HG03045 (cell line): ENCODE results near the gene TBL2.
A peak's percentile ranks its signal among the peaks of the same experiment; 100 is the strongest.
"Not testable (repeated sequence)": the region's sequence is repeated elsewhere in the genome, so short reads cannot be mapped to it uniquely, and the experiment has no call there.

Experiments used
- ATAC-seq: cut with Tn5 transposase; IDR thresholded peaks from one replicate; pipeline ENCODE4 v1.9.1; 2021; ENCODE audit warnings: mild to moderate bottlenecking, moderate library complexity; ENCODE audit not compliant: unreplicated experiment

TBL2 gene

GRCh38 chr7:73537051-73537450 lies 41.3 kb downstream of the TBL2 start:
- ATAC-seq, result no peak

GRCh38 chr7:73536479-73536878 lies 41.9 kb downstream of the TBL2 start:
- ATAC-seq, result no peak

GRCh38 chr7:73535918-73536317 lies 42.5 kb downstream of the TBL2 start:
- ATAC-seq, result not testable (repeated sequence)

DNA sequence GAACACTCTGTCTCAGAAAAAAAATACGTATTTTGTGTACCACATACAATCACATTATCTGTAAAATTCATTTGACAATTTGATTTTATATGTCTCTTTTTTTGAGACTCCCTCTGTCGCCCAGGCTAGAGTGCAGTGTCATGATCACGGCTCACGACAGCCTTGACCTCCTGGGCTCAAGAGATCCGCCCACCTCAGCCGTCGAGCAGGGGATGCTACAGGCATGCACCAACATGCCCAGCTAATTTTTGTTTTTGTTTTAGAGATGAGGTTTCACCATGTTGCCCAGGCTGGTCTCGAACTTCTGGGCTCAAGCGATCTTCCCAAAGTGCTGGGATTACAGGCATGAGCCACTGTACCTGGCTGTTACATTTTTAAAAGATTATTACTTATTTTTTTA lies 44.6 kb downstream of the TBL2 start:
- no peak for ATAC-seq

- no peak for ATAC-seq
Observed at GRCh38 chr7:73532224-73532623, 46.2 kb downstream of the TBL2 start.

- ATAC-seq, result no peak
Observed at GRCh38 chr7:73530800-73531199, 47.6 kb downstream of the TBL2 start.

DNA sequence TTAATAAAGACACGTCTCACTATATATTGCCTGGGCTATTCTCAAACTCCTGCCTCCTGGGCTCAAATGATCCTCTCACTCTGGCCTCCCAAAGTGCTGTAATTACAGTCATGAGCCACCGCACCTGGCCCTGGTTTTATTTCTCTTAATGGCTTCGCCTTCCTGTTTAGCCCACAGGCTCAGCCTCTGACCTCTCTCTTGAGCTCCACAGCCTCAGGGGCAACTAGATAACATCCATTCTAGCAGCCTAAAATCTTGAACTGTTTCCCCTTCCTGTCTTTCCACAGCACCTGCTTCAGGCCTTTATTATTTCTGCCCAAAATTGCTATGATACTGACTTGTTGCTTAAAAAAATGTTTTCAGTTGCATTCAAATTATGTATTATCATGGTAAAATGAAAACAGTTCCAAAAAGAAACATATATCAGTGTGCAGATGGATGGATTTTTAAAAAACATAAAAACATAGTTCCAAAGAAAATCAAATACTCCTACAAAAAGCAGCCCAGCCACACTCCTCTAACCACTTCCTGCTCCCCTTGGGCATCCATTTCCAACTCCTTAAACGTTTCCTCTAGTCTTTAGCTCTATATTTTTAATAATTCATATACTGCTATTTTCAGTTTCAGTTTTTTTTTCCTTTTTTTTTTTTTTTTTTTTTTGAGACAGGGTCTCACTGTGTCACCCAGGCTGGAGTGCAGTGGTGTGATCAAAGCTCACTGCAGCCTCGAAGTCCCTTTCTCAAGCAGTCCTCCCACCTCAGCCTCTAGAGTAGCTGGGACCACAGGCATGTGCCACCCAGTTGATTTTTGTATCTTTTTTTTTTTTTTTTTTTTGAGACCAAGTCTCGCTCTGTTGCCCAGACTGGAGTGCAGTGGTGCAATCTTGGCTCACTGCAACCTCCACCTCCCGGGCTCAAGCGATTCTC lies 51.2 kb downstream of the TBL2 start:
- no peak for ATAC-seq

DNA sequence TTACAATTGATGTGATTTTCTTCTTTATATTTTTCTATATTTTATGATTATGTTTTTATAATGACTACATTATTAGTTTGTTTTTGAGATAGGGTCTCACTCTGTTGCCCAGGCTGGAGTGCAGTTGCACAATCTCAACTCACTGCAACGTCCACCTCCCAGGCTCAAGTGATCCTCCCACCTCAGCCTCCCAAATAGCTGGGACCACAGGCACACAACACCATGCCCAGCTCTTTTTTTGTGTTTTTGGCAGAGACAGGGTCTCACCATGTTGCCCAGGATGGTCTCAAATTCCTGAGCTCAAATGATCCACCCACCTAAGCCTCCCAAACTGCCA lies 52.3 kb downstream of the TBL2 start:
- ATAC-seq, result not testable (repeated sequence)

- ATAC-seq, result peak; percentile 87
Observed at GRCh38 chr7:73522105-73522872, 56.1 kb downstream of the TBL2 start, which contains the start of gene BAZ1B. BAZ1B (minus strand) TSS chr7:73522293; CDS start chr7:73521933, 360 bp downstream.

DNA sequence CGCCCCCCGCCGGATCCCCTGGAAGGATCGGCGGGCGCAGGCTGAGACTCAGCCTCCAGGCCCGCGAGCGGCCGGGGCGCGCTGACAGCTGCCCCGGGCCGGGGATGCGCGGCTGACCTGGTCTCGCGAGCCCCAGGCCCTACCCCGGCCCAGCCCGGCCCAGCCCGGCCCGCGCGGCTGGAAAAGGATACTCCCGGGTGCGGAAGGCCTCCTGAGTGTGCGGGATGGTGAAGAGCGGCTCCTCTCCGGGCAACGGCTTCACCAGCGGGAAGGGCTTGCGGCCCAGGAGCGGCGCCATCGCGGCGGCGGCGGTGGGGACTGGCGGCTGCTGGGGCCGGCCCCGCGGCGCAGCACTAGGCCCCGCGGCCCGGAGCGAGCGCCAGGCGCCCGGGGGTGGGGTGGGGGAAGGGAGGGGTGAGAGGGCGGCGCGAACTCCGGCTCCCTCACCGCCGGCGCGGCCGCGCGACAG lies 56.7 kb downstream of the TBL2 start:
- ATAC-seq, result peak; percentile 56

DNA sequence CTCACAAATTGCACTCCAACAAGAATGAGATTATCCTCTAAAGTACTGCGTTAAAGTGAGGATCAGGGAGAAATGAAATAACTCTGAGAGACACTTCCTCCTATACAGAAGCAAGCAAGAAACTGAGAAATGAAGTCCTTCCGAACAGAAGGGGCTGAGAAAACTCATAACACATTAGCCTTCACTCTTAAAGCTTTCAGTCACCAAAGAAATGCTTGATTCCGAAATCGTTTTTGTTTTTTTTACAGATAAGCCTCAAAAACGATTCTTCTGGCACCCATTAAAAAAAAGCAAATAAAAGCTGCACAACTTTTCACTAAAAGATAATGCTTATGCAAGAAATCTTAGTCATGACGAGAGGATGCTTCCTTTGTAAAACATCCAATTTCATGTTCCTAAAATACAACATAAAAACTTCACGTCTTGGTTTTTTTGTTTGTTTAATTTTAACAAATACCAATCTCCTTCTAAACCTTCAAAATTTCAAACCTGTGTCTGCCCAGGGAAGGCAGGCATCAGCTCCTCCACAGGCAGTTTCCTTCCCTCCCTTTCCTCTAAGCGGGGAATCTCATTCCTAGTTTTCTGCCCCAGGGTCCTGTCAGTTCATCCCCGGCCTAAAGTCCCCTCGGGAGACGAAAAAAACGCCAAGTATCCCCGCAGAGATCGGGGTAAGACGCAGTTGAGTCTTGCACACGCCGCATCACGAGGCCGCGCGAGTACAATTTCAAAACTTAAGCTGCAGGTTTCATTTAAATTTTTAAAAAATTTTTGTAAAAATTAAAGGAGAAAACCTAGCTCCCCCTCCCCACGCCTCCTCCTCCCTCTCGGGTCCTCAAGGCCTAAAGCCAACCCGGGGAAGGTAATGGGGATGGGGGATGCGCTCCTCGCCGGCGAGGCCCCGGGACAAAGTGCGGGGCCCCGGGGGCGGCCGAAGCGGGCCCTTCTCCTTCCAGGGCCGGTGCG lies 57.4 kb downstream of the TBL2 start:
- ATAC-seq, result no peak

DNA sequence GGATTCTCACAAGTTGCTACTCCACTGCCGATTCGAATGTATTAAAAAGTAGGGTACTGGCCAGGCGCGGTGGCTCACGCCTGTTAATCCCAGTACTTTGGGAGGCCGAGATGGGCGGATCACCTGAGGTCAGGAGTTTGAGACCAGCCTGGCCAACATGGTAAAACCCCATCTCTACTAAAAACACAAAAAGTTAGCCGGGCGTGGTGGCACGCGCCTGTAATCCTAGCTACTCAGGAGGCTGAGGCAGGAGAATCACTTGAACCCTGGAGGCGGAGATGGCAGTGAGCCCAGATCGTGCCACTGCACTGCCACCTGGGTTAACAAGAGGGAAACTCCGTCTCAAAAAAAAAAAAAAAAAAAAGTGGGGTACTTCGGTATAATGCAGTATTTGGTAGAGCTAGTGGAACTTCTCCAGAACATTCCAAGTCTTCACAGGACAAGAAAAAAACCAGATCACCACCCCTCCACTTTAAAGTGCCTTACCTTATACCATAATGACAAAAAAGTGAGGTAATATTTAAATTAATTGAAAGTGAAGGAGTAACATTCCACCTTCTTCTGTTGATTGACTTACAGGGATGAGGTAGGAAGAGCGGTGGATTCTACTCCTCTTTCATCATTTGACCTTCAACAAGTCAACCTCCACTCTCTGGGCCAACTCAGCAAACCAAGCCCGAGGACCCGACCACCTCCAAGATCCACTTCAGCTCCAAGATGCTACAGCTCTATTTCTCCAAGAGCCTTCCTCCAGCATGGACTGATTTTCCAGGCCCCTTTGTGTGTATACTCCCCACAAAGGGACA lies 58.3 kb downstream of the TBL2 start:
- ATAC-seq, result no peak

- ATAC-seq, result no peak
Observed at GRCh38 chr7:73518470-73518869, 59.9 kb downstream of the TBL2 start.
